ENCODE results near the gene DDX60. TPM values are rescaled to one million over a fixed set of nuclear protein-coding genes. Genes with fewer than 3 reads are reported as not detected.
A peak's percentile ranks its signal among the peaks of the same experiment; 100 is the strongest.

Gene DDX60
- total and polyA plus RNA-seq, 5 experiments from 2014 or later = 17.8 to 28.8 (median 25.8) TPM

- Mint-ChIP-seq H3K36me3 (peaks cover 21 to 90% (median 72%) of the 10 kb centered on the region in 3 donors), H3K4me1 (peaks cover 0 to 2% (median 1%) of the 10 kb centered on the region in 4 donors)
- DNase-seq = no peak
Observed at GRCh38 chr4:168279556-168279955, 39.0 kb downstream of the DDX60 start.

GRCh38 chr4:168275836-168276235 is 42.7 kb downstream of the DDX60 start:
- Mint-ChIP-seq H3K4me3 (no peak overlapping the region), H3K4me1 (peaks cover 9 to 17% (median 12%) of the 10 kb centered on the region in 4 donors), H3K27me3 (no peaks in the 10 kb centered on the region), H3K9me3 (no peaks in the 10 kb centered on the region), H3K27ac (no peak overlapping the region), H3K36me3 (peaks cover 26 to 91% (median 71%) of the 10 kb centered on the region in 3 donors)
- POLR2A ChIA-PET = no interaction called here
- ATAC-seq (no peak), DNase-seq (no peak)

More at GRCh38 chr4:168279556-168279955, 39.0 kb downstream of the DDX60 start:
- Mint-ChIP-seq H3K27ac (no peak overlapping the region), H3K27me3 (no peaks in the 10 kb centered on the region), H3K9me3 (no peaks in the 10 kb centered on the region), H3K4me3 (no peak overlapping the region)
- POLR2A ChIA-PET = no interaction called here
- ATAC-seq = no peak

GRCh38 chr4:168274871-168275270 is 43.7 kb downstream of the DDX60 start:
- no peak overlapping the region for H3K27ac Mint-ChIP-seq
- POLR2A ChIA-PET = no interaction called here
- H3K4me3 Mint-ChIP-seq = no peak overlapping the region
- peaks cover 8 to 17% (median 11%) of the 10 kb centered on the region in 4 donors for H3K4me1 Mint-ChIP-seq
- DNase-seq (no peak), ATAC-seq (no peak)
- H3K27me3 Mint-ChIP-seq = no peaks in the 10 kb centered on the region
- H3K36me3 Mint-ChIP-seq = peaks cover 25 to 91% (median 70%) of the 10 kb centered on the region in 3 donors
- H3K9me3 Mint-ChIP-seq = no peaks in the 10 kb centered on the region

- H3K4me1 Mint-ChIP-seq = peaks cover 9 to 17% (median 12%) of the 10 kb centered on the region in 4 donors
- H3K27ac Mint-ChIP-seq = no peak overlapping the region
- POLR2A ChIA-PET = no interaction called here
- peaks cover 23 to 91% (median 68%) of the 10 kb centered on the region in 3 donors for H3K36me3 Mint-ChIP-seq
- ATAC-seq = no peak
- DNase-seq = no peak
- no peaks in the 10 kb centered on the region for H3K27me3 Mint-ChIP-seq
- no peak overlapping the region for H3K4me3 Mint-ChIP-seq
- H3K9me3 Mint-ChIP-seq = no peaks in the 10 kb centered on the region
Observed at GRCh38 chr4:168273838-168274237, 44.7 kb downstream of the DDX60 start.

GRCh38 chr4:168272488-168272887 is 46.1 kb downstream of the DDX60 start:
- H3K9me3 Mint-ChIP-seq = no peaks in the 10 kb centered on the region
- H3K4me1 Mint-ChIP-seq = peaks cover 9 to 17% (median 12%) of the 10 kb centered on the region in 4 donors
- DNase-seq (peak in 7 of 10 donors; percentile 1 to 63 (median 27)), ATAC-seq (peak; percentile 75 to 93)
- no peaks in the 10 kb centered on the region for H3K27me3 Mint-ChIP-seq
- peaks cover 19 to 89% (median 68%) of the 10 kb centered on the region in 3 donors for H3K36me3 Mint-ChIP-seq
- peak overlapping the region in 9 of 10 donors; percentile 12 to 57 (median 26) for H3K27ac Mint-ChIP-seq
- H3K4me3 Mint-ChIP-seq = peak overlapping the region in 1 of 10 donors; percentile 22
- POLR2A ChIA-PET = no interaction called here

GRCh38 chr4:168269896-168270295 is 48.7 kb downstream of the DDX60 start:
- H3K27me3 Mint-ChIP-seq = no peaks in the 10 kb centered on the region
- DNase-seq (no peak), ATAC-seq (no peak)
- POLR2A ChIA-PET = no interaction called here
- H3K36me3 Mint-ChIP-seq = peaks cover 19 to 90% (median 72%) of the 10 kb centered on the region in 3 donors
- H3K4me1 Mint-ChIP-seq = peaks cover 9 to 17% (median 12%) of the 10 kb centered on the region in 4 donors
- H3K9me3 Mint-ChIP-seq = no peaks in the 10 kb centered on the region
- H3K27ac Mint-ChIP-seq = peak overlapping the region in 1 of 10 donors; percentile 6
- H3K4me3 Mint-ChIP-seq = no peak overlapping the region

GRCh38 chr4:168265327-168265726 is 53.2 kb downstream of the DDX60 start:
- DNase-seq = no peak
- POLR2A ChIA-PET = no interaction called here
- ATAC-seq = no peak
- H3K36me3 Mint-ChIP-seq = peaks cover 17 to 93% (median 73%) of the 10 kb centered on the region in 3 donors
- H3K4me3 Mint-ChIP-seq = no peak overlapping the region
- H3K27me3 Mint-ChIP-seq = no peaks in the 10 kb centered on the region
- peaks cover 0 to 2% (median 0%) of the 10 kb centered on the region in 4 donors for H3K4me1 Mint-ChIP-seq
- no peaks in the 10 kb centered on the region for H3K9me3 Mint-ChIP-seq
- H3K27ac Mint-ChIP-seq = peak overlapping the region in 1 of 10 donors; percentile 53

- DNase-seq (no peak), ATAC-seq (no peak)
- POLR2A ChIA-PET = no interaction called here
- no peak overlapping the region for H3K4me3 Mint-ChIP-seq
- H3K9me3 Mint-ChIP-seq = no peaks in the 10 kb centered on the region
- H3K36me3 Mint-ChIP-seq = peaks cover 13 to 92% (median 71%) of the 10 kb centered on the region in 3 donors
- H3K4me1 Mint-ChIP-seq = peaks cover 0 to 2% (median 0%) of the 10 kb centered on the region in 4 donors
- H3K27me3 Mint-ChIP-seq = no peaks in the 10 kb centered on the region
- no peak overlapping the region for H3K27ac Mint-ChIP-seq
Observed at GRCh38 chr4:168264903-168265302, 53.6 kb downstream of the DDX60 start.

- Mint-ChIP-seq H3K27me3 (no peaks in the 10 kb centered on the region), H3K4me3 (no peak overlapping the region), H3K36me3 (peaks cover 12 to 86% (median 58%) of the 10 kb centered on the region in 3 donors), H3K9me3 (no peaks in the 10 kb centered on the region), H3K27ac (no peak overlapping the region), H3K4me1 (peaks cover 0 to 2% (median 0%) of the 10 kb centered on the region in 4 donors)
- POLR2A ChIA-PET = no interaction called here
- DNase-seq (no peak), ATAC-seq (no peak)
Observed at GRCh38 chr4:168263039-168263438, 55.5 kb downstream of the DDX60 start.

GRCh38 chr4:168259096-168259495 is 59.5 kb downstream of the DDX60 start:
- no peak overlapping the region for H3K4me3 Mint-ChIP-seq
- POLR2A ChIA-PET = no interaction called here
- no peaks in the 10 kb centered on the region for H3K9me3 Mint-ChIP-seq
- H3K27me3 Mint-ChIP-seq = no peaks in the 10 kb centered on the region
- peaks cover 0 to 7% (median under 1%) of the 10 kb centered on the region in 4 donors for H3K4me1 Mint-ChIP-seq
- peaks cover 23 to 83% (median 52%) of the 10 kb centered on the region in 3 donors for H3K36me3 Mint-ChIP-seq
- DNase-seq = no peak
- ATAC-seq = no peak
- no peak overlapping the region for H3K27ac Mint-ChIP-seq

- ATAC-seq (no peak), DNase-seq (no peak)
- POLR2A ChIA-PET = no interaction called here
- Mint-ChIP-seq H3K9me3 (no peaks in the 10 kb centered on the region), H3K4me1 (peaks cover 0 to 7% (median under 1%) of the 10 kb centered on the region in 4 donors), H3K27ac (peak overlapping the region in 2 of 10 donors; percentile 19 to 42), H3K36me3 (peaks cover 34 to 83% (median 56%) of the 10 kb centered on the region in 3 donors), H3K4me3 (no peak overlapping the region), H3K27me3 (no peaks in the 10 kb centered on the region)
Observed at GRCh38 chr4:168257768-168258167, 60.8 kb downstream of the DDX60 start.

GRCh38 chr4:168248176-168248710 is 70.3 kb downstream of the DDX60 start:
- Mint-ChIP-seq H3K36me3 (peaks cover 47 to 82% (median 77%) of the 10 kb centered on the region in 3 donors), H3K4me3 (no peak overlapping the region), H3K27ac (no peak overlapping the region), H3K27me3 (no peaks in the 10 kb centered on the region), H3K9me3 (peaks cover 0 to 9% (median 4%) of the 10 kb centered on the region in 9 donors), H3K4me1 (peaks cover 0 to 2% (median 0%) of the 10 kb centered on the region in 4 donors)
- POLR2A ChIA-PET = no interaction called here
- DNase-seq (no peak), ATAC-seq (no peak)

GRCh38 chr4:168247603-168248002 is 70.9 kb downstream of the DDX60 start:
- DNase-seq (no peak), ATAC-seq (no peak)
- Mint-ChIP-seq H3K27me3 (no peaks in the 10 kb centered on the region), H3K36me3 (peaks cover 50 to 83% (median 78%) of the 10 kb centered on the region in 3 donors), H3K9me3 (peaks cover 0 to 16% (median 10%) of the 10 kb centered on the region in 9 donors), H3K4me3 (no peak overlapping the region), H3K4me1 (peaks cover 0 to 4% (median 0%) of the 10 kb centered on the region in 4 donors), H3K27ac (no peak overlapping the region)
- POLR2A ChIA-PET = no interaction called here

Measured in naive thymus-derived CD8-positive, alpha-beta T cell (primary cell).